Chondrocyte (in vitro differentiated cells): ENCODE data around the gene STN1. TPM values are rescaled to one million over a fixed set of nuclear protein-coding genes. Genes with fewer than 3 reads are reported as not detected.

Experiments used
- DNase-seq: peaks from one replicate; pipeline ENCODE4 v3.0.0; 2021; ENCODE audit warnings: mixed read lengths, low spot score
- H3K27ac Mint-ChIP-seq: one replicate; pipeline ENCODE4 v1.8.0; 2021; ENCODE audit warnings: mild to moderate bottlenecking, moderate library complexity, mixed read lengths; ENCODE audit not compliant: unreplicated experiment
- H3K27me3 Mint-ChIP-seq: 2 replicates; pipeline ENCODE4 v1.8.0; 2021; ENCODE audit warnings: low read depth, mixed read lengths
- H3K36me3 Mint-ChIP-seq: 2 replicates; pipeline ENCODE4 v1.8.0; 2021; ENCODE audit warnings: low read depth, mixed read lengths
- H3K4me1 Mint-ChIP-seq: 2 replicates; pipeline ENCODE4 v1.8.0; 2021; ENCODE audit warnings: low read depth, mild to moderate bottlenecking, mixed read lengths
- H3K4me3 Mint-ChIP-seq: one replicate; pipeline ENCODE4 v1.8.0; 2021; ENCODE audit warnings: mild to moderate bottlenecking, moderate library complexity, mixed read lengths; ENCODE audit not compliant: unreplicated experiment
- H3K9me3 Mint-ChIP-seq: 2 replicates; pipeline ENCODE4 v1.8.0; 2021; ENCODE audit warnings: low read depth, mixed read lengths
- CTCF ChIP-seq: fragments of 200-600 bp; sonication (generic); IDR thresholded peaks from 2 replicates; pipeline ENCODE4 v1.5.0; 2021; ENCODE audit warnings: antibody characterized with exemption, mild to moderate bottlenecking, moderate library complexity
- total RNA-seq: library from RNA; stranded (reverse); gene quantifications from 3 replicates; pipeline ENCODE4 v1.2.1, GENCODE V29; 2021

Gene STN1
- total RNA-seq, 1 donor from 2014 or later, result 15.8 TPM

GRCh38 chr10:103934308-103934707 is 16.3 kb upstream of the STN1 start:
- H3K27me3 Mint-ChIP-seq, result no peaks in the 10 kb centered on the region
- no peaks in the 10 kb centered on the region for H3K36me3 Mint-ChIP-seq
- H3K4me1 Mint-ChIP-seq, result peaks cover 7% of the 10 kb centered on the region
- no peak for TF ChIP-seq CTCF
- no peak overlapping the region for H3K4me3 Mint-ChIP-seq
- no peak for DNase-seq
- no peak overlapping the region for H3K27ac Mint-ChIP-seq
- H3K9me3 Mint-ChIP-seq, result no peaks in the 10 kb centered on the region

GRCh38 chr10:103933557-103934121 is 15.7 kb upstream of the STN1 start:
- Mint-ChIP-seq H3K27ac (no peak overlapping the region), H3K9me3 (no peaks in the 10 kb centered on the region), H3K4me3 (no peak overlapping the region), H3K4me1 (peaks cover 7% of the 10 kb centered on the region), H3K27me3 (no peaks in the 10 kb centered on the region), H3K36me3 (no peaks in the 10 kb centered on the region)
- no peak for TF ChIP-seq CTCF
- no peak for DNase-seq

GRCh38 chr10:103932971-103933370 is 15.0 kb upstream of the STN1 start:
- H3K4me1 Mint-ChIP-seq, result peaks cover 7% of the 10 kb centered on the region
- H3K27me3 Mint-ChIP-seq, result no peaks in the 10 kb centered on the region
- no peaks in the 10 kb centered on the region for H3K36me3 Mint-ChIP-seq
- no peak overlapping the region for H3K27ac Mint-ChIP-seq
- DNase-seq, result no peak
- no peak for TF ChIP-seq CTCF
- no peaks in the 10 kb centered on the region for H3K9me3 Mint-ChIP-seq
- no peak overlapping the region for H3K4me3 Mint-ChIP-seq

- no peaks in the 10 kb centered on the region for H3K27me3 Mint-ChIP-seq
- H3K27ac Mint-ChIP-seq, result no peak overlapping the region
- no peaks in the 10 kb centered on the region for H3K9me3 Mint-ChIP-seq
- DNase-seq, result no peak
- TF ChIP-seq CTCF, result no peak
- H3K4me1 Mint-ChIP-seq, result peaks cover 7% of the 10 kb centered on the region
- H3K4me3 Mint-ChIP-seq, result no peak overlapping the region
- H3K36me3 Mint-ChIP-seq, result no peaks in the 10 kb centered on the region
Observed at GRCh38 chr10:103932271-103932670, 14.3 kb upstream of the STN1 start.

- H3K4me3 Mint-ChIP-seq, result no peak overlapping the region
- H3K27me3 Mint-ChIP-seq, result no peaks in the 10 kb centered on the region
- no peaks in the 10 kb centered on the region for H3K9me3 Mint-ChIP-seq
- TF ChIP-seq CTCF, result no peak
- H3K36me3 Mint-ChIP-seq, result no peaks in the 10 kb centered on the region
- H3K27ac Mint-ChIP-seq, result no peak overlapping the region
- no peak for DNase-seq
- H3K4me1 Mint-ChIP-seq, result peaks cover 7% of the 10 kb centered on the region
Observed at GRCh38 chr10:103931603-103932002, 13.6 kb upstream of the STN1 start.
